ENCODE data around the gene TRIM34. TPM values are rescaled to one million over a fixed set of nuclear protein-coding genes. Genes with fewer than 3 reads are reported as not detected.
A peak's percentile ranks its signal among the peaks of the same experiment; 100 is the strongest.

The TRIM34 gene
- total RNA-seq, 2 donors from 2014 or later = 6.7 to 7.1 TPM

- Mint-ChIP-seq H3K4me1 (no peaks in the 10 kb centered on the region), H3K27ac (no peak overlapping the region), H3K9me3 (no peaks in the 10 kb centered on the region), H3K4me3 (no peak overlapping the region), H3K27me3 (no peaks in the 10 kb centered on the region), H3K36me3 (ENCODE audit: low read depth) (no peaks in the 10 kb centered on the region)
- ATAC-seq (replicated peaks) = no peak
Measured at GRCh38 chr11:5603326-5603725, 21.5 kb upstream of the TRIM34 start.

- H3K4me1 Mint-ChIP-seq = no peaks in the 10 kb centered on the region
Measured at GRCh38 chr11:5604896-5605295, 19.9 kb upstream of the TRIM34 start.

GRCh38 chr11:5605849-5606248, 19.0 kb upstream of the TRIM34 start:
- Mint-ChIP-seq H3K9me3 (no peaks in the 10 kb centered on the region), H3K4me3 (no peak overlapping the region), H3K27ac (no peak overlapping the region), H3K4me1 (no peaks in the 10 kb centered on the region), H3K36me3 (ENCODE audit: low read depth) (no peaks in the 10 kb centered on the region), H3K27me3 (no peaks in the 10 kb centered on the region)
- no peak for ATAC-seq (replicated peaks)

More at GRCh38 chr11:5604896-5605295, 19.9 kb upstream of the TRIM34 start:
- Mint-ChIP-seq H3K27ac (no peak overlapping the region), H3K36me3 (ENCODE audit: low read depth) (no peaks in the 10 kb centered on the region), H3K4me3 (no peak overlapping the region), H3K27me3 (no peaks in the 10 kb centered on the region), H3K9me3 (no peaks in the 10 kb centered on the region)
- ATAC-seq (replicated peaks) = peak; percentile 40

- no peak for ATAC-seq (replicated peaks)
Measured at GRCh38 chr11:5608808-5609207, 16.0 kb upstream of the TRIM34 start.

GRCh38 chr11:5610446-5610845, 14.4 kb upstream of the TRIM34 start:
- Mint-ChIP-seq H3K27ac (no peak overlapping the region), H3K27me3 (no peaks in the 10 kb centered on the region), H3K9me3 (no peaks in the 10 kb centered on the region), H3K4me3 (no peak overlapping the region), H3K36me3 (ENCODE audit: low read depth) (no peaks in the 10 kb centered on the region), H3K4me1 (no peaks in the 10 kb centered on the region)
- no peak for ATAC-seq (replicated peaks)

More at GRCh38 chr11:5608808-5609207, 16.0 kb upstream of the TRIM34 start:
- Mint-ChIP-seq H3K9me3 (no peaks in the 10 kb centered on the region), H3K36me3 (ENCODE audit: low read depth) (no peaks in the 10 kb centered on the region), H3K27me3 (no peaks in the 10 kb centered on the region), H3K27ac (no peak overlapping the region), H3K4me3 (no peak overlapping the region), H3K4me1 (no peaks in the 10 kb centered on the region)

GRCh38 chr11:5611627-5612026, 13.2 kb upstream of the TRIM34 start:
- H3K4me3 Mint-ChIP-seq = no peak overlapping the region
- H3K27me3 Mint-ChIP-seq = no peaks in the 10 kb centered on the region
- no peaks in the 10 kb centered on the region for H3K9me3 Mint-ChIP-seq
- ATAC-seq (replicated peaks) = no peak
- H3K4me1 Mint-ChIP-seq = no peaks in the 10 kb centered on the region
- H3K36me3 Mint-ChIP-seq (ENCODE audit: low read depth) = no peaks in the 10 kb centered on the region
- no peak overlapping the region for H3K27ac Mint-ChIP-seq

- Mint-ChIP-seq H3K4me1 (no peaks in the 10 kb centered on the region), H3K9me3 (no peaks in the 10 kb centered on the region), H3K27ac (no peak overlapping the region), H3K27me3 (no peaks in the 10 kb centered on the region), H3K36me3 (ENCODE audit: low read depth) (no peaks in the 10 kb centered on the region), H3K4me3 (no peak overlapping the region)
- ATAC-seq (replicated peaks) = no peak
Measured at GRCh38 chr11:5618807-5619206, 6.0 kb upstream of the TRIM34 start.

GRCh38 chr11:5620651-5621521, 3.9 kb upstream of the TRIM34 start:
- ATAC-seq (replicated peaks) = no peak
- H3K9me3 Mint-ChIP-seq = no peaks in the 10 kb centered on the region
- no peak overlapping the region for H3K27ac Mint-ChIP-seq
- no peaks in the 10 kb centered on the region for H3K36me3 Mint-ChIP-seq (ENCODE audit: low read depth)
- no peak overlapping the region for H3K4me3 Mint-ChIP-seq
- H3K27me3 Mint-ChIP-seq = no peaks in the 10 kb centered on the region
- H3K4me1 Mint-ChIP-seq = peaks cover 6% of the 10 kb centered on the region

- Mint-ChIP-seq H3K9me3 (no peaks in the 10 kb centered on the region), H3K27ac (no peak overlapping the region), H3K4me1 (peaks cover 11% of the 10 kb centered on the region), H3K36me3 (ENCODE audit: low read depth) (no peaks in the 10 kb centered on the region), H3K27me3 (no peaks in the 10 kb centered on the region), H3K4me3 (no peak overlapping the region)
- ATAC-seq (replicated peaks) = no peak
Measured at GRCh38 chr11:5621580-5621979, 3.2 kb upstream of the TRIM34 start.

GRCh38 chr11:5622802-5623201, 2.0 kb upstream of the TRIM34 start:
- Mint-ChIP-seq H3K27me3 (no peaks in the 10 kb centered on the region), H3K4me1 (peaks cover 17% of the 10 kb centered on the region), H3K9me3 (no peaks in the 10 kb centered on the region), H3K36me3 (ENCODE audit: low read depth) (no peaks in the 10 kb centered on the region), H3K27ac (no peak overlapping the region), H3K4me3 (no peak overlapping the region)
- no peak for ATAC-seq (replicated peaks)

- no peak for ATAC-seq (replicated peaks)
- H3K27ac Mint-ChIP-seq = peak overlapping the region; percentile 88
- H3K4me3 Mint-ChIP-seq = peak overlapping the region; percentile 90
- H3K9me3 Mint-ChIP-seq = no peaks in the 10 kb centered on the region
- H3K27me3 Mint-ChIP-seq = no peaks in the 10 kb centered on the region
- peaks cover 21% of the 10 kb centered on the region for H3K4me1 Mint-ChIP-seq
- no peaks in the 10 kb centered on the region for H3K36me3 Mint-ChIP-seq (ENCODE audit: low read depth)
Measured at GRCh38 chr11:5625281-5625680, 480 bp downstream of the TRIM34 start.

GRCh38 chr11:5626196-5626595, 1.4 kb downstream of the TRIM34 start:
- Mint-ChIP-seq H3K9me3 (no peaks in the 10 kb centered on the region), H3K4me1 (peaks cover 22% of the 10 kb centered on the region), H3K4me3 (peak overlapping the region; percentile 90), H3K27ac (peak overlapping the region; percentile 88), H3K36me3 (ENCODE audit: low read depth) (no peaks in the 10 kb centered on the region), H3K27me3 (no peaks in the 10 kb centered on the region)
- ATAC-seq (replicated peaks) = no peak

- H3K4me3 Mint-ChIP-seq = no peak overlapping the region
- peaks cover 16% of the 10 kb centered on the region for H3K4me1 Mint-ChIP-seq
- H3K27me3 Mint-ChIP-seq = no peaks in the 10 kb centered on the region
- H3K36me3 Mint-ChIP-seq (ENCODE audit: low read depth) = peaks cover 41% of the 10 kb centered on the region
- H3K27ac Mint-ChIP-seq = peak overlapping the region; percentile 14
- no peak for ATAC-seq (replicated peaks)
- H3K9me3 Mint-ChIP-seq = no peaks in the 10 kb centered on the region
Measured at GRCh38 chr11:5631417-5631816, 6.6 kb downstream of the TRIM34 start.

GRCh38 chr11:5631969-5632635, 7.3 kb downstream of the TRIM34 start:
- H3K36me3 Mint-ChIP-seq (ENCODE audit: low read depth) = peaks cover 48% of the 10 kb centered on the region
- H3K4me3 Mint-ChIP-seq = no peak overlapping the region
- H3K4me1 Mint-ChIP-seq = peaks cover 12% of the 10 kb centered on the region
- no peaks in the 10 kb centered on the region for H3K9me3 Mint-ChIP-seq
- no peaks in the 10 kb centered on the region for H3K27me3 Mint-ChIP-seq
- no peak for ATAC-seq (replicated peaks)
- no peak overlapping the region for H3K27ac Mint-ChIP-seq

- Mint-ChIP-seq H3K36me3 (ENCODE audit: low read depth) (peaks cover 85% of the 10 kb centered on the region), H3K27me3 (no peaks in the 10 kb centered on the region), H3K9me3 (no peaks in the 10 kb centered on the region), H3K27ac (no peak overlapping the region), H3K4me3 (no peak overlapping the region), H3K4me1 (no peaks in the 10 kb centered on the region)
- ATAC-seq (replicated peaks) = no peak
Measured at GRCh38 chr11:5639953-5640352, 15.2 kb downstream of the TRIM34 start.

All from activated T-helper 17 cell treated with anti-CD3 and anti-CD28 coated beads, Interleukin-2, amount 50 U/mL, for 72 hours (primary cell).